Stomach (tissue), 4 donors: Measurements from ENCODE around the gene CLEC18A.

Experiments
- CTCF ChIP-seq, 7 experiments: fragments of 450-650 bp in 4 of 7; fragments of 200-600 bp in 3 of 7; sonication (generic) in 3 of 7; IDR thresholded peaks; one replicate each; pipeline ENCODE4 v1.5.1; 2016 to 2019; ENCODE audit warnings: antibody characterized with exemption in 7 of 7, control low read depth in 2 of 7, mild to moderate bottlenecking in 1 of 7
- POLR2A ChIP-seq, 4 donors: fragments of 450-650 bp; IDR thresholded peaks; one replicate each; pipeline ENCODE4 v1.6.1; 2016; ENCODE audit warnings: antibody characterized with exemption in 4 of 4, control low read depth in 2 of 4, mild to moderate bottlenecking in 1 of 4, moderate library complexity in 1 of 4

GRCh38 chr16:69936252-69936651, 14.9 kb upstream of the CLEC18A start:
- TF ChIP-seq POLR2A (IDR thresholded peaks at IDR 0.05), result no peak
- no peak for TF ChIP-seq CTCF (IDR thresholded peaks at IDR 0.05)
